HepG2 (cell line): ENCODE measurements around the gene VSIG10L2.

Experiments
- HNF4G ChIP-seq, 2 experiments: sonication (generic) in 1 of 2; formaldehyde crosslinking in 1 of 2; IDR thresholded peaks; 2 replicates each; pipeline versions ENCODE4 v1.4.0 to v1.6.1; 2011 to 2020; ENCODE audit warnings: borderline replicate concordance in 2 of 2, low read depth in 2 of 2, mild to moderate bottlenecking in 2 of 2, low read length in 1 of 2, missing genetic modification reagents in 1 of 2, moderate library complexity in 1 of 2
- MAFK ChIP-seq, 2 experiments: IDR thresholded peaks in 1 of 2; conservative IDR thresholded peaks in 1 of 2; 2 replicates each; pipeline ENCODE4 v1.6.1; 2011; ENCODE audit warnings: improper control_type of control experiment in 2 of 2, low read length in 2 of 2
- NFYB ChIP-seq: sonication (generic); formaldehyde crosslinking; IDR thresholded peaks from 2 replicates; pipeline ENCODE4 v1.4.0; 2020; ENCODE audit warnings: missing genetic modification reagents
- POLR2A ChIP-seq, 2 experiments: IDR thresholded peaks; 2 replicates each; pipeline ENCODE4 v1.6.1; 2011; ENCODE audit warnings: low read depth in 2 of 2, low read length in 2 of 2, mild to moderate bottlenecking in 1 of 2, moderate library complexity in 1 of 2; ENCODE audit not compliant: insufficient read depth in 1 of 2
- SALL1 ChIP-seq: sonication (generic); formaldehyde crosslinking; IDR thresholded peaks from 2 replicates; pipeline ENCODE4 v1.8.0; 2022; ENCODE audit warnings: mild to moderate bottlenecking, missing genetic modification reagents
- SOX6 ChIP-seq, 2 experiments: fragments of 450-650 bp in 1 of 2; sonication (generic) in 1 of 2; formaldehyde crosslinking in 1 of 2; IDR thresholded peaks; 2 replicates each; pipeline versions ENCODE4 v1.4.0 to v1.6.1; 2017 to 2020; ENCODE audit warnings: antibody characterized with exemption in 1 of 2, mild to moderate bottlenecking in 1 of 2, missing genetic modification reagents in 1 of 2
- ZNF713 ChIP-seq: sonication (generic); formaldehyde crosslinking; IDR thresholded peaks from 2 replicates; pipeline ENCODE4 v1.4.0; 2020; ENCODE audit warnings: mild to moderate bottlenecking, missing genetic modification reagents

DNA sequence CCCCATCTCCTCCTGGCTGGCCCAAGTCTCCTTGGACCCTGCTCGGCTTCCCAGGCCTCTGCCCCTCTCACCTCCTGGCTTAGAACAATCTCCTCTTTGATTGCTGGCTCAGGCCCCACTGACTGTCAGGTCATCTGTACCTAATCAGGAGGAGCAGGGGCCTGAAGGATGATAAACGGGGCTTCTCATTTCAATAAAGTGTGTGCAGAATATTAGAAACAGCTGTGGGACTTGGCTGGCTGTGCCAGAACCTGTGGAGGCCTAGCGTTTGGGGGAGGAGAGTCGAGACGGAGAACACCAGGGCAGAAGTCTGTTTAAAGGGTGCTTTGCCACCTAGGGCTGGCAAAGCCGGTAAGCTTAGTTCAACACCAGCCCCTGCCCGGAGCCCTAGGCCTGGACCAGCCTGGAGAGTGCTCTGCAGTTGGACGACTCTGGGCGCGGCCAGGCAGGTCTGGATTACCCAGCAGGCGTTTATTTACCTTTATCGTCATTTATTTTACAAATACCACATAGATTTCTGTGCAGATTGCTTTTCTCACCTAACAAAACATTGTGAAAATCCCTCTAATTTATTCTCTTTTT is 10.1 kb upstream of the VSIG10L2 start:
- TF ChIP-seq ZNF713 (CRISPR knock-in tag) (no peak), SOX6 (IDR thresholded peaks at IDR 0.05) (no peak), SOX6 (CRISPR knock-in tag; IDR thresholded peaks at IDR 0.05) (no peak), SALL1 (CRISPR knock-in tag) (no peak), POLR2A (IDR thresholded peaks at IDR 0.05; ENCODE audit: insufficient read depth in 1 of 2, low read depth in 2 of 2, low read length in 2 of 2) (no peak), NFYB (CRISPR knock-in tag) (no peak), MAFK (conservative IDR thresholded peaks at IDR 0.05 in 1 of 2, IDR thresholded peaks at IDR 0.05 in 1 of 2; ENCODE audit: low read length in 2 of 2) (no peak), HNF4G (IDR thresholded peaks at IDR 0.05; ENCODE audit: borderline replicate concordance, low read depth, low read length) (no peak), HNF4G (CRISPR knock-in tag; IDR thresholded peaks at IDR 0.05; ENCODE audit: borderline replicate concordance, low read depth) (no peak)
